Mucosa of stomach (tissue), 1 donor: ENCODE measurements around the gene DUSP11.
"Not testable (repeated sequence)": the region's sequence is repeated elsewhere in the genome, so short reads cannot be mapped to it uniquely, and the experiment has no call there.

ENCODE experiments used
- H3K27me3 ChIP-seq: one replicate; pipeline ENCODE4 v1.7.0; 2013; ENCODE audit warnings: mild to moderate bottlenecking, low read length; ENCODE audit not compliant: control insufficient read depth, insufficient read depth
- H3K36me3 ChIP-seq: one replicate; pipeline ENCODE4 v1.7.0; 2013; ENCODE audit warnings: low read length; ENCODE audit not compliant: control insufficient read depth, insufficient read depth
- H3K4me1 ChIP-seq: one replicate; pipeline ENCODE4 v1.7.0; 2013; ENCODE audit warnings: mild to moderate bottlenecking, low read length; ENCODE audit not compliant: control insufficient read depth, insufficient read depth
- H3K4me3 ChIP-seq: one replicate; pipeline ENCODE4 v1.7.0; 2013; ENCODE audit warnings: low read length
- H3K9ac ChIP-seq: one replicate; pipeline ENCODE4 v1.7.0; 2013; ENCODE audit warnings: mild to moderate bottlenecking, low read length, moderate library complexity
- H3K9me3 ChIP-seq: one replicate; pipeline ENCODE4 v1.7.0; 2013; ENCODE audit warnings: mild to moderate bottlenecking, low read length, moderate library complexity; ENCODE audit not compliant: control insufficient read depth
- donor health status: Pancreatic carcinoma.

Gene DUSP11

GRCh38 chr2:73821227-73821626 is 41.3 kb upstream of the DUSP11 start:
- Histone ChIP-seq H3K9ac (no peak overlapping the region), H3K4me1 (no peaks in the 10 kb centered on the region), H3K27me3 (no peaks in the 10 kb centered on the region), H3K9me3 (no peaks in the 10 kb centered on the region), H3K4me3 (no peak overlapping the region), H3K36me3 (no peaks in the 10 kb centered on the region)

DNA sequence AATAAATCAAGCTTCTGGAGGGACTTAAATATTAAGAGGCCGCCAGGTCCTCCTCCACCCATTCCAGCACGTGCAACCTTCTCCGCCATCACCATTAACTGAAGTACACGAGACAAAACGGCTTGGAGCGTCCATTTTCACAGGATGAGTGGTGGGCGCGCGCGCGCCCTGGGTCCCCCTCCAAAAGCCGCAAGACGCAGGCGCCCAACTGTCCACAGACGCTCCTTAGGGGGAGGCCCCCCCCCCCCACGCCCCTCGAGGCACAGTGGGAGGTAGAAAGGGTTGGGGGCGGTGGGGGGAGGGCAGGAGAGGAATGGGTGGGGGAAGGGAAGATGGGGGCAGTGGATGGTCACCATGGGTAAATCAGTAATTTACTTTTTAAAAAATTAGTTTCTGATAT is 38.4 kb upstream of the DUSP11 start:
- Histone ChIP-seq H3K4me3 (no peak overlapping the region), H3K4me1 (no peaks in the 10 kb centered on the region), H3K27me3 (no peaks in the 10 kb centered on the region), H3K36me3 (no peaks in the 10 kb centered on the region), H3K9ac (no peak overlapping the region), H3K9me3 (no peaks in the 10 kb centered on the region)

DNA sequence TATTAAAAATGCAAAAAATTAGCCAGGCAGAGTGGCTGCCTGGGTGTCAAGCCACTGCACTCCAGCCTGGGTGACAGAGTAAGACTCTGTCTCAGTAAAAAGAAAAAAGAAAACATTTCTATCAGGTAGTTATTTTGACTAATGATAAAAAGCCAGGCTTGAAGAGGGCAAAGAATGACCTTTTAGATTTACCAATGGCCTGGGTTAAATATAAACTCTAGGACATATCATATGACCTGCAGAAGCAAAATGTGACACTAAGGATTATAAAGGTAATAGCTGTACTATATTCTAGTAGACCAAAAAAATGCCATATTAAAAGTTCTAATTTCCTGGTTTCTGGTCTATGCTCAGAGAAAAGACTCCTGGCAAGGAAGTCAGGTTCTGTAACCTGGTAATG is 32.7 kb upstream of the DUSP11 start:
- Histone ChIP-seq H3K9me3 (no peaks in the 10 kb centered on the region), H3K9ac (no peak overlapping the region), H3K36me3 (no peaks in the 10 kb centered on the region), H3K4me1 (no peaks in the 10 kb centered on the region), H3K27me3 (no peaks in the 10 kb centered on the region), H3K4me3 (no peak overlapping the region)

GRCh38 chr2:73811878-73812277 is 32.0 kb upstream of the DUSP11 start:
- no peaks in the 10 kb centered on the region for H3K27me3 ChIP-seq
- no peaks in the 10 kb centered on the region for H3K4me1 ChIP-seq
- no peak overlapping the region for H3K4me3 ChIP-seq
- no peaks in the 10 kb centered on the region for H3K9me3 ChIP-seq
- no peaks in the 10 kb centered on the region for H3K36me3 ChIP-seq
- no peak overlapping the region for H3K9ac ChIP-seq

DNA sequence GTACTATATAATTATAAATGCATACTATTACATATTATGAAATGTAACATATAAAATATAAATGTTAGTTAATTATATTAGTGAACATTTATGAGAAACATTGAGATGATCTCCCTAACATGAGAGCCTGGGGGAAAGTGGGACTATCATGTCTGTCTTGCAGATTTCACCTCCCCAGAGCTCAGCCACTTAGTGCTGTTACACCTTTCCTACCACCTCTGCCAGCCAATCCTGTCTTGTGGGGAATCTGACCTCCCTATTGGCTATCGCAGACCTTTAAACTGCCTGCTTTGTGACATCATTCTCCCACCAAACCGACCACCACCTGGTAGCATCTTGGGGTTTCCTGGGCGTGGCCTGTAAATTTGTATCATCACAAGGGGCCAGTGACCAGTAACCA is 4.0 kb upstream of the DUSP11 start, which contains the start of gene C2orf78:
Gene C2orf78, plus strand, starts transcription at position 301 of the 400 bp plus-strand sequence. CDS start 127 bp downstream, outside the sequence.
- not testable (repeated sequence) for H3K36me3 ChIP-seq, H3K4me3 ChIP-seq, H3K27me3 ChIP-seq, H3K9ac ChIP-seq, H3K4me1 ChIP-seq, H3K9me3 ChIP-seq

GRCh38 chr2:73783402-73783801 is 3.5 kb upstream of the DUSP11 start:
- not testable (repeated sequence) for H3K27me3 ChIP-seq, H3K4me1 ChIP-seq, H3K9me3 ChIP-seq, H3K4me3 ChIP-seq, H3K36me3 ChIP-seq, H3K9ac ChIP-seq

GRCh38 chr2:73780237-73780582 is 307 bp upstream of the DUSP11 start:
- H3K4me3 ChIP-seq = peak overlapping the region; percentile 85
- no peaks in the 10 kb centered on the region for H3K27me3 ChIP-seq
- H3K9me3 ChIP-seq = no peaks in the 10 kb centered on the region
- peak overlapping the region; percentile 96 for H3K9ac ChIP-seq
- H3K36me3 ChIP-seq = no peaks in the 10 kb centered on the region
- peaks cover 8% of the 10 kb centered on the region for H3K4me1 ChIP-seq

DNA sequence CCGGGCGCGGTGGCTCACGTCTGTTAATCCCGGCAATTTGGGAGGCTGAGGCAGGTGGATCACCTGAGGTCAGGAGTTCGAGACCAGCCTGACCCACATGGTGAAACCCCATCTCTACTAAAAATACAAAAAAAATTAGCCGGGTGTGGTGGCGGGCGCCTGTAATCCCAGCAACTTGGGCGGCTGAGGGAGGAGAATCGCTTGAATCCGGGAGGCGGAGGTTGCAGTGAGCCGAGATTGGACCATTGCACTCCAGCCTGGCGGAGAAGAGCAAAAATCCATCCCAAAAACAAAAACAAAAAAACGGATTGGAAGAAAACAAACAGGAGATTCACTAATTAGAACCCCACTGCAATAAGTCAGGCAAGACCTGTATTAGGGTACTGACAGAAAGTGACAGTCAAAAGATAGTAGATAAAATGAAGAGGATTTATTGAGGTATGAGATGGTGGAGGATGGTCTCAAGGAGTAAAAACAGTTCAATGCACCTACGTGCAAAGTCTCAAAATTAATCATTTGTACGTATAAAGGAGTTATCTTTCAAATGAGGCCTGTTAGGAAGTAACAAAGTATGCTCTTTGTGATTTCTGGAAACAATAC is 936 bp downstream of the DUSP11 start:
- H3K4me1 ChIP-seq, H3K36me3 ChIP-seq, H3K9me3 ChIP-seq, H3K27me3 ChIP-seq: not testable (repeated sequence)
- Histone ChIP-seq H3K9ac (peak overlapping the region; percentile 96), H3K4me3 (peak overlapping the region; percentile 85)

GRCh38 chr2:73776869-73777519 is 2.9 kb downstream of the DUSP11 start:
- H3K4me1 ChIP-seq = peaks cover 8% of the 10 kb centered on the region
- no peaks in the 10 kb centered on the region for H3K36me3 ChIP-seq
- H3K9me3 ChIP-seq = no peaks in the 10 kb centered on the region
- no peaks in the 10 kb centered on the region for H3K27me3 ChIP-seq
- H3K9ac ChIP-seq = no peak overlapping the region
- H3K4me3 ChIP-seq = no peak overlapping the region

GRCh38 chr2:73776381-73776780 is 3.5 kb downstream of the DUSP11 start:
- no peaks in the 10 kb centered on the region for H3K9me3 ChIP-seq
- peaks cover 8% of the 10 kb centered on the region for H3K4me1 ChIP-seq
- no peaks in the 10 kb centered on the region for H3K36me3 ChIP-seq
- H3K4me3 ChIP-seq = no peak overlapping the region
- no peaks in the 10 kb centered on the region for H3K27me3 ChIP-seq
- H3K9ac ChIP-seq = no peak overlapping the region

DNA sequence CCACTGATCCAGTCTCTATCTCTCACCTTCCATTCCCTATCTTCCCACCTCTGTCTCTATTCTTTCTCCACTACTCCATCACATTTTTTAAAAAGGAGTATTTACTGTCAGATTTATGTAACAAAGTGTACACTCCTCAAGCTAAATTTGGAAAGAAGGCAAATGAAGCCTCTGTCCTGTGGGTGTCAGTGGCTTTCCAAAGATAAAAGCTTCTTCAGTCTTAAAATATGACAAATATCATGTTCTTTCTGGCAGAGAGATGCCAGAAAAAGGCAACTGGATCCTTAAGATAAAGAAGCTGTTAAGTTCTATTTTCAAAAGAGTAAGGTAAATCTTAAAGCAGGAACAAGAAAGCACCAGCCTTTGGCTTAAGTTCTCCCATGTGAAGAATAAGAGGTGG is 7.1 kb downstream of the DUSP11 start:
- Histone ChIP-seq H3K27me3 (no peaks in the 10 kb centered on the region), H3K9me3 (no peaks in the 10 kb centered on the region), H3K4me3 (no peak overlapping the region), H3K9ac (no peak overlapping the region), H3K36me3 (no peaks in the 10 kb centered on the region), H3K4me1 (no peaks in the 10 kb centered on the region)

DNA sequence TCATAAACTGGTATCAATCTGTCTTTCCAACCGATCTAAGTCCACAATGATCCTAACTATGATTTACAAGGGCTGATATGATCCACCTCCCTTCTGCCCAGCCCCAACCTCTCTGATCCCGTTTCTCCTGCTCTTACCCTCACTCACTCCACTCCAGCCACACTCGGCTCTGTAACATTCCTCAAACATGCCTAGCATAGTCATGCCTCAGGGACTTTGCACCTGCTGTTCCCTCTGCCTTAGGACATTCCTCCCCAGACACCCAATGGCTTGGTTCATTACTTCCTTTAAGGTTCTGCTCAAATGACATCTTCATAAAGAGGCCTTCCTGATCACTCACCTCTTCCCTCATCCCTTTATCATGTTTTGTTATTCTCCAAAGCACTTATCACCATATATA is 9.2 kb downstream of the DUSP11 start:
- Histone ChIP-seq H3K36me3 (no peaks in the 10 kb centered on the region), H3K9ac (no peak overlapping the region), H3K4me1 (no peaks in the 10 kb centered on the region), H3K4me3 (no peak overlapping the region), H3K9me3 (no peaks in the 10 kb centered on the region), H3K27me3 (no peaks in the 10 kb centered on the region)

DNA sequence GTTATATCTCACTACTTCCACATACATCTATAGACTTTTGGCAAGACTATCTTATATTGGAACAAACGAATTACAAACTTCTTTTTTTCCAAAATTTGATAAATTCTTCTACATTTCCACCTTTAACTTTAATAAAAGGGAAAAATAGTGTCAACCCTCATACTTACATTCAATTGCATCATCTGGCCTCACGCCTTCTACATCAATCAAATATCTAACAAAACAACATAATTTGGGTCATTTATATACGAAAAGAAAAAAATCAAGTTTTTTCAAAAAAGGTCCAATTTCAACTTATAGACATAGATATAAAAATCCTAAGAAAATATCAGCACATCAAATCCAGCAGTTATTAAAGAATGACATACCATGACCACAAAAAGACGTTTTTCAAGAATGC is 12.9 kb downstream of the DUSP11 start:
- Histone ChIP-seq H3K4me3 (no peak overlapping the region), H3K27me3 (no peaks in the 10 kb centered on the region), H3K9me3 (no peaks in the 10 kb centered on the region), H3K4me1 (no peaks in the 10 kb centered on the region), H3K36me3 (peaks cover 7% of the 10 kb centered on the region), H3K9ac (no peak overlapping the region)
